K562 (cell line): ENCODE measurements around the gene TTLL3. TPM values are rescaled to one million over a fixed set of nuclear protein-coding genes. Genes with fewer than 3 reads are reported as not detected.

ENCODE experiments used
- CHCHD3 ChIP-seq: fragments of 250-450 bp; sonication (Bioruptor Pico); IDR thresholded peaks from 2 replicates; pipeline ENCODE4 v2.1.2; 2022; ENCODE audit warnings: mild to moderate bottlenecking
- CREB3 ChIP-seq: fragments of 450-650 bp; conservative IDR thresholded peaks from 2 replicates; pipeline ENCODE4 v1.6.1; 2016; ENCODE audit warnings: missing genetic modification characterization, low read depth, mild to moderate bottlenecking, missing compliant biosample characterization, moderate library complexity
- CTCF ChIP-seq, 3 experiments: IDR thresholded peaks in 2 of 3; conservative IDR thresholded peaks in 1 of 3; 2 replicates each; pipeline ENCODE4 v1.5.1; 2011 to 2012; ENCODE audit warnings: low read length in 3 of 3, mild to moderate bottlenecking in 3 of 3, control low read depth in 2 of 3, improper control_type of control experiment in 1 of 3, inconsistent platforms in 1 of 3, low read depth in 1 of 3, mixed read lengths in 1 of 3, moderate library complexity in 1 of 3; ENCODE audit not compliant: insufficient read depth in 2 of 3
- ELF2 ChIP-seq: fragments of 250-450 bp; sonication (Bioruptor Pico); IDR thresholded peaks from 2 replicates; pipeline ENCODE4 v1.5.0; 2021; ENCODE audit warnings: mild to moderate bottlenecking
- ELK1 ChIP-seq: sonication (generic); formaldehyde crosslinking; IDR thresholded peaks from 2 replicates; pipeline ENCODE4 v1.8.1; 2022; ENCODE audit warnings: missing genetic modification reagents
- MCM7 ChIP-seq, 2 experiments: fragments of 450-650 bp; IDR thresholded peaks; 2 replicates each; pipeline ENCODE4 v1.6.1; 2016 to 2018
- NCOA6 ChIP-seq: fragments of 450-650 bp; IDR thresholded peaks from 2 replicates; pipeline ENCODE4 v1.6.1; 2017; ENCODE audit warnings: mild to moderate bottlenecking
- RCOR1 ChIP-seq, 2 experiments: IDR thresholded peaks; 2 replicates each; pipeline ENCODE4 v1.6.1; 2012; ENCODE audit warnings: low read depth in 2 of 2, low read length in 2 of 2, borderline replicate concordance in 1 of 2, improper control_type of control experiment in 1 of 2
- YY1 ChIP-seq, 3 experiments: IDR thresholded peaks; 2 replicates each; pipeline ENCODE4 v1.6.1; 2011; ENCODE audit warnings: low read length in 2 of 3, mild to moderate bottlenecking in 2 of 3, moderate library complexity in 2 of 3, borderline replicate concordance in 1 of 3, control low read depth in 1 of 3, low read depth in 1 of 3; ENCODE audit not compliant: insufficient read depth in 3 of 3, insufficient replicate concordance in 2 of 3, control insufficient read depth in 1 of 3, insufficient read length in 1 of 3; ENCODE audit errors: extremely low read depth in 1 of 3
- ZNF766 ChIP-seq: fragments of 200-800 bp; sonication (Bioruptor generic); conservative IDR thresholded peaks from 2 replicates; pipeline ENCODE4 v1.6.1; 2016; ENCODE audit warnings: missing genetic modification characterization, missing compliant biosample characterization
- polyA plus RNA-seq, 8 experiments: library from polyadenylated mRNA; depleted of rRNA in 4 of 8; stranded (reverse) in 5 of 8; unstranded in 3 of 8; fragments of >200 nt; fragmentation: Nextera tagmentation in 2 of 8; fragmentation: Illumina TruSeq in 1 of 8; extraction: Ambion mirVana in 2 of 8; extraction: Trizol in 1 of 8; gene quantifications; 2 replicates each; pipeline versions ENCODE4 v1.2.1 to v1.2.3, GENCODE V29; 2011 to 2014; ENCODE audit warnings: inconsistent platforms in 1 of 8, missing spikeins in 1 of 8
- total RNA-seq, 7 experiments: library from RNA; depleted of rRNA in 6 of 7; stranded (reverse); fragments of >200 nt in 6 of 7; fragmentation: Illumina TruSeq in 2 of 7; extraction: Trizol in 2 of 7; gene quantifications; 2 replicates each; pipeline versions ENCODE4 v1.2.1 to v1.2.3, GENCODE V29; 2011 to 2021; ENCODE audit warnings: low replicate concordance in 1 of 7
- TF ChIP-seq, protein P1 (sequence below): sonication (generic); formaldehyde crosslinking; IDR thresholded peaks from 2 replicates; pipeline ENCODE4 v1.8.1; 2023; ENCODE audit warnings: mild to moderate bottlenecking, missing genetic modification reagents
- TF ChIP-seq, protein P2 (sequence below): fragments of 250-450 bp; sonication (Bioruptor Pico); IDR thresholded peaks from 2 replicates; pipeline ENCODE4 v1.4.0; 2020; ENCODE audit warnings: mild to moderate bottlenecking
- TF ChIP-seq, protein P3 (sequence below): fragments of 450-650 bp; IDR thresholded peaks from one replicate; pipeline ENCODE4 v1.6.1; 2018; ENCODE audit warnings: mild to moderate bottlenecking, moderate library complexity; ENCODE audit not compliant: partially characterized antibody

Gene TTLL3
- total and polyA plus RNA-seq, 9 of the 15 experiments (the other 6 are each of a cell fraction or from before 2014, with no cell fraction given) = 8.9 to 106 (median 33.2) TPM

DNA sequence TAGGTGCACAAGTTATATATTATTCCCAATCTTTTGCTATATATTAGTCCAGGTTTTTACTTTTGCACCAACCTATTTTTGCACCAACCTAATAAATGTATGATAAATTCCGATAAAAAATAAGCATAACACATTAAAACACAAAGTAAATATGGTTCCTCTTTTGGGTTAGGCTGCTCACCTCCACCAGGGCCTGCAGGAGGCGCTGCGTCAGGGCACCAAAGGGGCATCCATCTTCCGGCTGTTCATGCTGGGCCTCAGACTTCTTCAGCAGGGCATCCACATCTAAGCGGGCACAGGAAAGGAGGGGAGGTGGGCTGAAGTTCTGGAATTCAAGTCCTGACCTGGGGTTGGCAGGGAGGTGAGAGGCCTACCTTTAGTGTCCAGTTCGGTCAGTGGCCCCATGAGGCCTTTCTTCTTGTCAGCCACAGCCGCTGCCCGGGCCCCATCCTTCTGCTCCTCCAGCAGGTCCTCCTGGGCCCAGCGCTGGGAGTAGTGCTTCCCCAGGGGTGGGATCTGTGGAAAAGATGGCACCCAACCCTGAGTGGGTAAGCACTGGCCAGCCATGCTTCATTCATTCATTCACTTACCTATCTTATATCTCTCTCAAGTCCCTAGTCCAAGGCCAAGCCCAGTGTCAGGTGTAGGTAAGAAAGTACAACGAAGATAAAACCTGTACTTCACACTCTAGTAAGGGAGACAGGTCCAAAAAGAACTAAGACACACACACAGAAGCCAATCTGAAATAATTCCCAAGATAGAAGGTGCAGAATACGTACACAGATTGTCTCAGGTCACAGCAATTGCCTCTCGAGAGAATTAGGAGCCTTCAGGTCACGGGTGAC, 23.0 kb upstream of the TTLL3 start (continued):
- TF ChIP-seq, protein P1, sequence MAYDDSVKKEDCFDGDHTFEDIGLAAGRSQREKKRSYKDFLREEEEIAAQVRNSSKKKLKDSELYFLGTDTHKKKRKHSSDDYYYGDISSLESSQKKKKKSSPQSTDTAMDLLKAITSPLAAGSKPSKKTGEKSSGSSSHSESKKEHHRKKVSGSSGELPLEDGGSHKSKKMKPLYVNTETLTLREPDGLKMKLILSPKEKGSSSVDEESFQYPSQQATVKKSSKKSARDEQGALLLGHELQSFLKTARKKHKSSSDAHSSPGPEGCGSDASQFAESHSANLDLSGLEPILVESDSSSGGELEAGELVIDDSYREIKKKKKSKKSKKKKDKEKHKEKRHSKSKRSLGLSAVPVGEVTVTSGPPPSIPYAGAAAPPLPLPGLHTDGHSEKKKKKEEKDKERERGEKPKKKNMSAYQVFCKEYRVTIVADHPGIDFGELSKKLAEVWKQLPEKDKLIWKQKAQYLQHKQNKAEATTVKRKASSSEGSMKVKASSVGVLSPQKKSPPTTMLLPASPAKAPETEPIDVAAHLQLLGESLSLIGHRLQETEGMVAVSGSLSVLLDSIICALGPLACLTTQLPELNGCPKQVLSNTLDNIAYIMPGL (CRISPR knock-in tag) = no peak
- TF ChIP-seq YY1 (IDR thresholded peaks at IDR 0.05; ENCODE audit: borderline replicate concordance in 1 of 3, control insufficient read depth in 1 of 3, extremely low read depth in 1 of 3, insufficient read depth in 3 of 3, insufficient read length in 1 of 3, insufficient replicate concordance in 2 of 3, low read depth in 1 of 3, low read length in 2 of 3) (peak in 2 of 3 experiments; percentile 63 to 80), ELF2 (peak; percentile 26; the same call in 1 of the 2 replicates), RCOR1 (IDR thresholded peaks at IDR 0.05; ENCODE audit: borderline replicate concordance in 1 of 2, low read depth in 2 of 2, low read length in 2 of 2) (no peak), MCM7 (IDR thresholded peaks at IDR 0.05) (no peak), ZNF766 (CRISPR knock-in tag) (0 out of 2 replicates have a peak, but pooled peaks have one; percentile 11), CTCF (IDR thresholded peaks at IDR 0.05 in 2 of 3, conservative IDR thresholded peaks at IDR 0.05 in 1 of 3; ENCODE audit: insufficient read depth in 2 of 3, low read depth in 1 of 3, low read length in 3 of 3) (peak; percentile 76 to 96 (median 77)), NCOA6 (no peak), ELK1 (CRISPR knock-in tag) (no peak), CREB3 (tag) (0 out of 2 replicates have a peak, but pooled peaks have one; percentile 40), CHCHD3 (CRISPR knock-in tag) (no peak)
- TF ChIP-seq, protein P2, sequence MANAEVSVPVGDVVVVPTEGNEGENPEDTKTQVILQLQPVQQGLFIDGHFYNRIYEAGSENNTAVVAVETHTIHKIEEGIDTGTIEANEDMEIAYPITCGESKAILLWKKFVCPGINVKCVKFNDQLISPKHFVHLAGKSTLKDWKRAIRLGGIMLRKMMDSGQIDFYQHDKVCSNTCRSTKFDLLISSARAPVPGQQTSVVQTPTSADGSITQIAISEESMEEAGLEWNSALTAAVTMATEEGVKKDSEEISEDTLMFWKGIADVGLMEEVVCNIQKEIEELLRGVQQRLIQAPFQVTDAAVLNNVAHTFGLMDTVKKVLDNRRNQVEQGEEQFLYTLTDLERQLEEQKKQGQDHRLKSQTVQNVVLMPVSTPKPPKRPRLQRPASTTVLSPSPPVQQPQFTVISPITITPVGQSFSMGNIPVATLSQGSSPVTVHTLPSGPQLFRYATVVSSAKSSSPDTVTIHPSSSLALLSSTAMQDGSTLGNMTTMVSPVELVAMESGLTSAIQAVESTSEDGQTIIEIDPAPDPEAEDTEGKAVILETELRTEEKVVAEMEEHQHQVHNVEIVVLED (CRISPR knock-in tag) = no peak
- TF ChIP-seq, protein P3, sequence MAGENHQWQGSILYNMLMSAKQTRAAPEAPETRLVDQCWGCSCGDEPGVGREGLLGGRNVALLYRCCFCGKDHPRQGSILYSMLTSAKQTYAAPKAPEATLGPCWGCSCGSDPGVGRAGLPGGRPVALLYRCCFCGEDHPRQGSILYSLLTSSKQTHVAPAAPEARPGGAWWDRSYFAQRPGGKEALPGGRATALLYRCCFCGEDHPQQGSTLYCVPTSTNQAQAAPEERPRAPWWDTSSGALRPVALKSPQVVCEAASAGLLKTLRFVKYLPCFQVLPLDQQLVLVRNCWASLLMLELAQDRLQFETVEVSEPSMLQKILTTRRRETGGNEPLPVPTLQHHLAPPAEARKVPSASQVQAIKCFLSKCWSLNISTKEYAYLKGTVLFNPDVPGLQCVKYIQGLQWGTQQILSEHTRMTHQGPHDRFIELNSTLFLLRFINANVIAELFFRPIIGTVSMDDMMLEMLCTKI = no peak
